H9 (cell line): ENCODE measurements around the gene AP2S1. TPM values are rescaled to one million over a fixed set of nuclear protein-coding genes. Genes with fewer than 3 reads are reported as not detected.

Source experiments
- DNase-seq: peaks from one replicate; pipeline ENCODE4 v3.0.0-alpha.2; 2017
- H2AFZ ChIP-seq: one replicate; pipeline ENCODE4 v1.6.1; 2013; ENCODE audit warnings: mild to moderate bottlenecking, low read length, control low read depth, moderate library complexity
- H2AK5ac ChIP-seq: 2 replicates; pipeline ENCODE4 v1.6.1; 2013; ENCODE audit warnings: low read length, control low read depth, mixed read lengths; ENCODE audit not compliant: insufficient read length
- H2BK120ac ChIP-seq: one replicate; pipeline ENCODE4 v1.6.1; 2013; ENCODE audit warnings: low read depth, mild to moderate bottlenecking, low read length, control low read depth, inconsistent platforms; ENCODE audit not compliant: poor library complexity, severe bottlenecking
- H2BK12ac ChIP-seq: 2 replicates; pipeline ENCODE4 v1.6.1; 2013; ENCODE audit warnings: low read length, control low read depth, mixed read lengths, low read depth; ENCODE audit not compliant: insufficient read length
- H2BK15ac ChIP-seq: 2 replicates; pipeline ENCODE4 v1.6.1; 2013; ENCODE audit warnings: low read depth, low read length, control low read depth
- H2BK20ac ChIP-seq: one replicate; pipeline ENCODE4 v1.6.1; 2013; ENCODE audit warnings: low read depth, mild to moderate bottlenecking, low read length, control low read depth, inconsistent platforms; ENCODE audit not compliant: poor library complexity, severe bottlenecking
- H2BK5ac ChIP-seq: 2 replicates; pipeline ENCODE4 v1.6.1; 2013; ENCODE audit warnings: low read length, control low read depth, mixed read lengths; ENCODE audit not compliant: insufficient read length
- H3K14ac ChIP-seq: 2 replicates; pipeline ENCODE4 v1.6.1; 2013; ENCODE audit warnings: low read length, control low read depth; ENCODE audit not compliant: insufficient read depth
- H3K18ac ChIP-seq: 2 replicates; pipeline ENCODE4 v1.6.1; 2013; ENCODE audit warnings: low read depth, mild to moderate bottlenecking, mixed read lengths, low read length, control low read depth; ENCODE audit not compliant: insufficient read length
- H3K23ac ChIP-seq: 2 replicates; pipeline ENCODE4 v1.6.1; 2013; ENCODE audit warnings: low read length, control low read depth, mixed read lengths, low read depth; ENCODE audit not compliant: insufficient read length
- H3K23me2 ChIP-seq: 2 replicates; pipeline ENCODE4 v1.6.1; 2013; ENCODE audit warnings: low read depth, mild to moderate bottlenecking, mixed read lengths, low read length, control low read depth; ENCODE audit not compliant: insufficient read length, poor library complexity, severe bottlenecking
- H3K27ac ChIP-seq: 2 replicates; pipeline ENCODE4 v1.5.1; 2013; ENCODE audit warnings: low read length, control low read depth, mixed read lengths, low read depth; ENCODE audit not compliant: insufficient read length
- H3K27me3 ChIP-seq: 2 replicates; pipeline ENCODE4 v1.6.1; 2013; ENCODE audit warnings: low read length, control low read depth, inconsistent platforms; ENCODE audit not compliant: insufficient read depth
- H3K4ac ChIP-seq: 2 replicates; pipeline ENCODE4 v1.6.1; 2013; ENCODE audit warnings: low read depth, mild to moderate bottlenecking, control low read depth, inconsistent platforms, low read length, moderate library complexity
- H3K4me1 ChIP-seq: 2 replicates; pipeline ENCODE4 v1.6.1; 2013; ENCODE audit warnings: low read length, control low read depth, inconsistent platforms; ENCODE audit not compliant: insufficient read depth
- H3K4me2 ChIP-seq: 2 replicates; pipeline ENCODE4 v1.6.1; 2013; ENCODE audit warnings: low read length, control low read depth, mixed read lengths; ENCODE audit not compliant: insufficient read length, insufficient read depth
- H3K56ac ChIP-seq: 2 replicates; pipeline ENCODE4 v1.6.1; 2013; ENCODE audit warnings: low read depth, mild to moderate bottlenecking, mixed read lengths, low read length, control low read depth; ENCODE audit not compliant: insufficient read length
- H3K79me1 ChIP-seq: 2 replicates; pipeline ENCODE4 v1.6.1; 2013; ENCODE audit warnings: low read depth, mild to moderate bottlenecking, moderate library complexity, low read length, control low read depth, inconsistent platforms; ENCODE audit not compliant: insufficient read depth, poor library complexity, severe bottlenecking
- H3K79me2 ChIP-seq: 2 replicates; pipeline ENCODE4 v1.6.1; 2013; ENCODE audit warnings: low read length, control low read depth, inconsistent platforms; ENCODE audit not compliant: insufficient read depth
- H3K9ac ChIP-seq: 2 replicates; pipeline ENCODE4 v1.6.1; 2013; ENCODE audit warnings: low read length, control low read depth, mixed read lengths; ENCODE audit not compliant: insufficient read length; ENCODE audit errors: extremely low read depth
- H3K9me3 ChIP-seq: one replicate; pipeline ENCODE4 v1.6.1; 2013; ENCODE audit warnings: low read depth, low read length, inconsistent platforms; ENCODE audit not compliant: control insufficient read depth
- H3T11ph ChIP-seq: one replicate; pipeline ENCODE4 v1.6.1; 2013; ENCODE audit warnings: mild to moderate bottlenecking, low read length, control low read depth, inconsistent platforms
- H4K20me1 ChIP-seq: one replicate; pipeline ENCODE4 v1.6.1; 2013; ENCODE audit not compliant: control insufficient read depth, insufficient read length, insufficient read depth
- H4K5ac ChIP-seq: 2 replicates; pipeline ENCODE4 v1.6.1; 2013; ENCODE audit warnings: low read depth, mild to moderate bottlenecking, mixed read lengths, low read length, control low read depth; ENCODE audit not compliant: insufficient read length
- H4K8ac ChIP-seq: replicated peaks from 2 replicates; pipeline ENCODE4 v1.6.1; 2013; ENCODE audit warnings: low read length, control low read depth, mixed read lengths, low read depth; ENCODE audit not compliant: insufficient read length
- H4K91ac ChIP-seq: 2 replicates; pipeline ENCODE4 v1.6.1; 2013; ENCODE audit warnings: low read depth, mild to moderate bottlenecking, moderate library complexity, mixed read lengths, low read length, control low read depth; ENCODE audit not compliant: insufficient read length
- H3K27ac Mint-ChIP-seq, 3 experiments: 2 replicates in 2 of 3; 3 replicates in 1 of 3; pipeline ENCODE4 v1.8.0; 2020 to 2021; ENCODE audit warnings: mixed read lengths in 3 of 3, mild to moderate bottlenecking in 1 of 3, moderate library complexity in 1 of 3
- H3K27me3 Mint-ChIP-seq: 2 replicates; pipeline ENCODE4 v1.8.0; 2021; ENCODE audit warnings: low read depth, mild to moderate bottlenecking, moderate library complexity, mixed read lengths
- H3K36me3 Mint-ChIP-seq, 3 experiments: 2 replicates in 2 of 3; 3 replicates in 1 of 3; pipeline ENCODE4 v1.8.0; 2020 to 2021; ENCODE audit warnings: low read depth in 3 of 3, mixed read lengths in 3 of 3; ENCODE audit not compliant: insufficient read depth in 1 of 3
- H3K4me1 Mint-ChIP-seq, 2 experiments: 2 replicates each; pipeline ENCODE4 v1.8.0; 2020; ENCODE audit warnings: mixed read lengths in 2 of 2
- H3K4me3 Mint-ChIP-seq, 2 experiments: 2 replicates in 1 of 2; 3 replicates in 1 of 2; pipeline ENCODE4 v1.8.0; 2020 to 2021; ENCODE audit warnings: mild to moderate bottlenecking in 2 of 2, mixed read lengths in 2 of 2, moderate library complexity in 1 of 2
- H3K9me3 Mint-ChIP-seq, 2 experiments: 2 replicates in 1 of 2; 3 replicates in 1 of 2; pipeline ENCODE4 v1.8.0; 2020; ENCODE audit warnings: mild to moderate bottlenecking in 2 of 2, mixed read lengths in 2 of 2, moderate library complexity in 1 of 2
- WGBS: extraction: QIAGEN DNeasy Blood & Tissue Kit; methylation state at CpG from one replicate; pipeline ENCODE4 v1.1.7; 2013; ENCODE audit warnings: missing lambda C conversion rate, low lambda C conversion rate, mixed read lengths; ENCODE audit not compliant: insufficient read length; ENCODE audit errors: extremely low coverage; 5-methylcytosine and 5-hydroxymethylcytosine counted together
- total RNA-seq: library from RNA; stranded (reverse); gene quantifications from 2 replicates; pipeline ENCODE4 v1.2.1, GENCODE V29; 2021
- TF ChIP-seq, protein P1 (sequence below): fragments of 200-600 bp; sonication (generic); conservative IDR thresholded peaks from 3 replicates; pipeline ENCODE4 v1.8.0; 2021; ENCODE audit warnings: antibody characterized with exemption, mild to moderate bottlenecking

The AP2S1 gene
- total RNA-seq, 1 experiment from 2014 or later = 193 TPM

DNA sequence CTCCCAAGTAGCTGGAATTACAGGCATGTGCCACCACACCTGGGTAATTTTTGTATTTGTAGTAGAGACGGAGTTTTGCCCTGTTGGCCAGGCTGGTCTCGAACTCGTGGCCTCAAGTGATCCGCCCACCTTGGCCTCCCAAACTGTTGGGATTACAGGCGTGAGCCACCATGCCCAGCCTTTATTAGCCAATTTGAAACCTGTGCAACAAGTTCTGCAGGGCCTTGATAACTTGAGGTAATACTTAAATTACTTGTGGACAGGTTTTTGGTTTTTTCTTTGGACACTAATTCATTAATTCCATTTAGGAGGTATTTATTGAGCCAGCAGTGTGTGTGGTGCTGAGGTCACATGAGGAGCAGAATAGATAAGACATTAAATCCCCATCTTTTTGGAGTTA lies 49.7 kb upstream of the AP2S1 start:
- Histone ChIP-seq H3K4me1 (peaks cover 7% of the 10 kb centered on the region; the same call in 1 of the 2 replicates), H3T11ph (no peak overlapping the region), H3K18ac (no peak overlapping the region), H3K14ac (no peak overlapping the region), H3K79me2 (peaks cover 6% of the 10 kb centered on the region; the same call in 1 of the 2 replicates), H2AFZ (no peak overlapping the region), H2BK15ac (no peak overlapping the region), H4K5ac (no peak overlapping the region), H3K9ac (no peak overlapping the region), H2BK12ac (no peak overlapping the region), H3K4me2 (no peak overlapping the region), H2BK120ac (no peak overlapping the region), H3K4ac (no peak overlapping the region), H3K23me2 (no peaks in the 10 kb centered on the region), H3K27me3 (no peaks in the 10 kb centered on the region), H3K9me3 (no peaks in the 10 kb centered on the region), H3K79me1 (no peaks in the 10 kb centered on the region), H4K8ac (no peak overlapping the region), H4K20me1 (no peaks in the 10 kb centered on the region), H3K23ac (no peak overlapping the region), H3K56ac (no peak overlapping the region), H2BK5ac (no peak overlapping the region), H2AK5ac (no peak overlapping the region), H3K27ac (no peak overlapping the region), H4K91ac (no peak overlapping the region), H2BK20ac (no peak overlapping the region)
- TF ChIP-seq, protein P1, sequence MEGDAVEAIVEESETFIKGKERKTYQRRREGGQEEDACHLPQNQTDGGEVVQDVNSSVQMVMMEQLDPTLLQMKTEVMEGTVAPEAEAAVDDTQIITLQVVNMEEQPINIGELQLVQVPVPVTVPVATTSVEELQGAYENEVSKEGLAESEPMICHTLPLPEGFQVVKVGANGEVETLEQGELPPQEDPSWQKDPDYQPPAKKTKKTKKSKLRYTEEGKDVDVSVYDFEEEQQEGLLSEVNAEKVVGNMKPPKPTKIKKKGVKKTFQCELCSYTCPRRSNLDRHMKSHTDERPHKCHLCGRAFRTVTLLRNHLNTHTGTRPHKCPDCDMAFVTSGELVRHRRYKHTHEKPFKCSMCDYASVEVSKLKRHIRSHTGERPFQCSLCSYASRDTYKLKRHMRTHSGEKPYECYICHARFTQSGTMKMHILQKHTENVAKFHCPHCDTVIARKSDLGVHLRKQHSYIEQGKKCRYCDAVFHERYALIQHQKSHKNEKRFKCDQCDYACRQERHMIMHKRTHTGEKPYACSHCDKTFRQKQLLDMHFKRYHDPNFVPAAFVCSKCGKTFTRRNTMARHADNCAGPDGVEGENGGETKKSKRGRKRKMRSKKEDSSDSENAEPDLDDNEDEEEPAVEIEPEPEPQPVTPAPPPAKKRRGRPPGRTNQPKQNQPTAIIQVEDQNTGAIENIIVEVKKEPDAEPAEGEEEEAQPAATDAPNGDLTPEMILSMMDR = no peak
- H3K4me3 Mint-ChIP-seq = no peak overlapping the region
- no peak for DNase-seq
- H3K27me3 Mint-ChIP-seq = no peaks in the 10 kb centered on the region
- H3K27ac Mint-ChIP-seq = no peak overlapping the region
- no peaks in the 10 kb centered on the region for H3K36me3 Mint-ChIP-seq
- H3K9me3 Mint-ChIP-seq = no peaks in the 10 kb centered on the region
- peaks cover 34 to 36% of the 10 kb centered on the region in 2 experiments for H3K4me1 Mint-ChIP-seq
- no CpG with 5 or more reads among the region's 5 CpGs for WGBS
